ENCODE measurements around the gene ESPL1. TPM values are rescaled to one million over a fixed set of nuclear protein-coding genes. Genes with fewer than 3 reads are reported as not detected.

Gene ESPL1
- total RNA-seq, 1 donor from 2014 or later = 20.8 TPM

DNA sequence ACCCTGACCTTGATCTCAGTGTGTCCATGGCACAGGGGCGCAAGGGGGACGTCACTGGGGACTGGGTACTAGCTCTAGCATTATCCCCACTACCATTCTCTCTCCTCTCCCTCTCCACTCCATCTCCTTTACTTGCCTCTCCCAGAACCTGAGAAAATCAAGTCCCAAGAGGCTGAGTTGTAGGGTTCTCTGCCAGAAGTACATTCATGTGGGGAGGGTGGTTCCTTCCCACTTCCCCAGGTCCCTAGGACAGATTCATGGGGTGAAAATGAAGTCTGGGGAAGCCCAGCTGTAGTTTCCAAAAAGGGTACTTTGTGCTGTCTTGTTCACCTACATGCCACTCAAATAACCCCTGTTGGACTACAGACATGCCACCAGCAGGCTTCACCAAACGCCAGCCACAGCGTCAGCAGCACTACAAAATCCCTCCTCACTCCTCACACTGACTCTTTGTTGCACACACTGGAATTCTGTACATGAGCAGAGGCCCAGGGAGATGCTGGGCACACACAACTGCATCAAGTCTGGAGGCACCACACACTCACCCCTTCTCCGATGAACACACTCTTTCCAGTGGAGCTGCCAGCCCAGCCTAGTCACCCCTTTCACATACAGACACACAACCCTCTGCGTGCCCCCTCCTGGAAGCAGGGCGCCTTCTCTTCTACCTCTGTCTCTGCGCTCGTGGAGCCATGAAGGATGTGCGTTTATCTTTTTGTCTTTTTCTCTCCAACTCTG, 43.0 kb upstream of the ESPL1 start:
- no peak for TF ChIP-seq CTCF (IDR thresholded peaks at IDR 0.05; ENCODE audit: unreplicated experiment)
- no peaks in the 10 kb centered on the region for H3K9me3 Mint-ChIP-seq
- H3K36me3 Mint-ChIP-seq = peaks cover 9% of the 10 kb centered on the region
- peak overlapping the region; percentile 90 for H3K27ac Mint-ChIP-seq
- H3K4me1 Mint-ChIP-seq = peaks cover 55% of the 10 kb centered on the region
- no peak for DNase-seq (ENCODE audit: low spot score in 2 of 2, unreplicated experiment in 2 of 2)
- H3K4me3 Mint-ChIP-seq = peak overlapping the region; percentile 29
- H3K27me3 Mint-ChIP-seq (ENCODE audit: low read depth) = no peaks in the 10 kb centered on the region

GRCh38 chr12:53225635-53226424, 42.3 kb upstream of the ESPL1 start:
- Mint-ChIP-seq H3K36me3 (peaks cover 9% of the 10 kb centered on the region), H3K27ac (peak overlapping the region; percentile 90), H3K4me1 (peaks cover 61% of the 10 kb centered on the region), H3K27me3 (ENCODE audit: low read depth) (no peaks in the 10 kb centered on the region), H3K9me3 (no peaks in the 10 kb centered on the region), H3K4me3 (no peak overlapping the region)
- DNase-seq (ENCODE audit: low spot score in 2 of 2, unreplicated experiment in 2 of 2) = no peak
- no peak for TF ChIP-seq CTCF (IDR thresholded peaks at IDR 0.05; ENCODE audit: unreplicated experiment)

- no peak overlapping the region for H3K4me3 Mint-ChIP-seq
- peaks cover 9% of the 10 kb centered on the region for H3K36me3 Mint-ChIP-seq
- DNase-seq (ENCODE audit: low spot score in 2 of 2, unreplicated experiment in 2 of 2) = no peak
- TF ChIP-seq CTCF (IDR thresholded peaks at IDR 0.05; ENCODE audit: unreplicated experiment) = no peak
- no peaks in the 10 kb centered on the region for H3K9me3 Mint-ChIP-seq
- no peaks in the 10 kb centered on the region for H3K27me3 Mint-ChIP-seq (ENCODE audit: low read depth)
- H3K27ac Mint-ChIP-seq = peak overlapping the region; percentile 37
- peaks cover 69% of the 10 kb centered on the region for H3K4me1 Mint-ChIP-seq
Observed at GRCh38 chr12:53226815-53227214, 41.3 kb upstream of the ESPL1 start.

GRCh38 chr12:53227341-53227740, 40.8 kb upstream of the ESPL1 start:
- peak overlapping the region; percentile 37 for H3K27ac Mint-ChIP-seq
- H3K4me1 Mint-ChIP-seq = peaks cover 65% of the 10 kb centered on the region
- no peak for TF ChIP-seq CTCF (IDR thresholded peaks at IDR 0.05; ENCODE audit: unreplicated experiment)
- no peak for DNase-seq (ENCODE audit: low spot score in 2 of 2, unreplicated experiment in 2 of 2)
- H3K4me3 Mint-ChIP-seq = no peak overlapping the region
- peaks cover 9% of the 10 kb centered on the region for H3K36me3 Mint-ChIP-seq
- no peaks in the 10 kb centered on the region for H3K9me3 Mint-ChIP-seq
- no peaks in the 10 kb centered on the region for H3K27me3 Mint-ChIP-seq (ENCODE audit: low read depth)

- Mint-ChIP-seq H3K36me3 (peaks cover 9% of the 10 kb centered on the region), H3K9me3 (no peaks in the 10 kb centered on the region), H3K27me3 (ENCODE audit: low read depth) (no peaks in the 10 kb centered on the region), H3K4me3 (no peak overlapping the region), H3K4me1 (peaks cover 65% of the 10 kb centered on the region), H3K27ac (no peak overlapping the region)
- TF ChIP-seq CTCF (IDR thresholded peaks at IDR 0.05; ENCODE audit: unreplicated experiment) = no peak
- DNase-seq (ENCODE audit: low spot score in 2 of 2, unreplicated experiment in 2 of 2) = no peak
Observed at GRCh38 chr12:53227836-53228235, 40.3 kb upstream of the ESPL1 start.

All from mesothelial cell of epicardium (in vitro differentiated cells).